GM19467 (cell line): ENCODE results near the gene GAST.
"Not testable (repeated sequence)": the region's sequence is repeated elsewhere in the genome, so short reads cannot be mapped to it uniquely, and the experiment has no call there.

Source experiments
- ATAC-seq: cut with Tn5 transposase; IDR thresholded peaks from one replicate; pipeline ENCODE4 v1.9.1; 2021; ENCODE audit warnings: mild to moderate bottlenecking, moderate library complexity; ENCODE audit not compliant: unreplicated experiment

Gene GAST, protein sequence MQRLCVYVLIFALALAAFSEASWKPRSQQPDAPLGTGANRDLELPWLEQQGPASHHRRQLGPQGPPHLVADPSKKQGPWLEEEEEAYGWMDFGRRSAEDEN

GRCh38 chr17:41711669-41712400 lies at the start of gene GAST:
Gene GAST (plus strand): TSS chr17:41712331. CDS start chr17:41715437, 3,106 bp downstream.
- no peak for ATAC-seq

DNA sequence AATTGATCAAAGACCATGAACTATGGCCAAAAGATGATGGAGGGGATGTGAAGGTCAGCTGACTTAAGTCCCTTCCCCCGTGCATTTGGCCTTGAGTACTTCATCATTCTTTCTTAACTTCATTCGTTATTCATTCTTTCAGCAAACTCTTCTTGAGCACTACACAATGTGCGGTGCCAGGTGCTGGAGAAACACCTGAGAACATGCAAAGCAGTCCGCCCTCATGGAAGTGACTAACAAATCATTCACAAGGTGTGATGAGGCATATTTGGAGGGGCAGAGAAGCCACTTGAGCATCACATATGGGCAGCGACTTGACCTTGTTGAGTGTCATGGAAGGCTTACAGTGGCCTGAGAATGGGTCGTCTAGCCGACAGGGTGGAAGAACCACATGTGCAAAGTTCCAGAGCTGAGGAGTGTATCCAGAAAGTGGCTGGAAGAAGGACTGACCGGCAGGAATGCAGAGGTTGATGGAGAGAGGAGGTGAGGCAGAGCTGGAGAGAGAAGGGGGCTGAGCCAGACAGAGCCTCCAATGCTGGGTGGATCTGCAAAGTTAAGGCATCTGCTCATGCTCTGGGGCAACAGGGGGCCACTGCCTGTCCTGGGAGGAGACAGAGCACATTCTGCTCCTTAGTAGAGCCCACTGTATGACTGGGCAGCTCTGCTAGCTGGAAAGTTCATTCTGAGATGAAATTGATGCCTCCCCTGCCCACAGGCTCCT lies 48.5 kb upstream of the GAST start:
- no peak for ATAC-seq

- ATAC-seq: no peak
These were observed 48.0 kb upstream of the GAST start for GRCh38 chr17:41664172-41664457.

DNA sequence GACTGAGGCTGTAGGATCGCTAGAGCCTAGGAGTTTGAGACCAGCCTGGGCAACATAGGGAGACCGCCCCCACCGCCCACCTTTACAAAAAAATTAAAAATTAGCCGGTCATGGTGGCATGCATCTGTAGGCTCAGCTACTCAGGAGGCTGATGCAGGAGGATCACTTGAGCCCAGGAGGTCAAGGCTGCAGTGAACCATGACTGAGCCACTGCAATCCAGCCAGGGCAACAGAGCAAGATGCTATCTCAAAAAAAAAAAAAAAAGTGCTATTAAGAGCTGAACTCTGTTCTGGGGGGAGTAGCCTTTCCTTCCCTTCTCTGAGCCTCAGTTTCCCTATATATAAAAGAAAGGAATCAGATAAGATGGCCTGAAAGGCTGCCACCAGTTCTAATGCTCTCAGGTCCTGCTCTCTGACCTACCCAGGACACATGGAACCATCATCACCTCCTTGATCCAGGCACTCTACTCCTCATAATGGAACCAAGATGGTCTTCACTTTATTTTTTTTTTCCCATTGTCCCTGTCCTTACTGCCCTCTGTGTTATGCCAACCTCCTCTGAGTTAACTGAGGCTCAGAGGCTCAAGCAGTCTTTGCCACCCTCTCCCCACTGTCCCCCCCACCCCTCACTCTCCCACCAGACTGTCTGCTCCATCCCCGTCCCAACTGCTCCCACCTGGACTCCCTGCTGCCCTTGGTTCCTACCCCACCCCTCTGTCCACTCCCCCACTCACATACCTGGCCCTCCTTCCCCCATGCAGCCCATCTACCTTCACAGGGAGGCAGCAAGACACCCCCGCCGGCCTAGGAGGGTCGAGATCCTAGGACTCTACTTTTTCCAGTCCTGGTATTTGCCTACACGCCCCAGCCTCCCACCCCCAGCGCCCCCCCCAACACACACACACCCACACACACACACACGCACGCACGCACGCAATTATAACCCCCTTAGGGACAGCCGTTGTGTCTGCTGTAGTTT lies 47.3 kb upstream of the GAST start:
- no peak for ATAC-seq

DNA sequence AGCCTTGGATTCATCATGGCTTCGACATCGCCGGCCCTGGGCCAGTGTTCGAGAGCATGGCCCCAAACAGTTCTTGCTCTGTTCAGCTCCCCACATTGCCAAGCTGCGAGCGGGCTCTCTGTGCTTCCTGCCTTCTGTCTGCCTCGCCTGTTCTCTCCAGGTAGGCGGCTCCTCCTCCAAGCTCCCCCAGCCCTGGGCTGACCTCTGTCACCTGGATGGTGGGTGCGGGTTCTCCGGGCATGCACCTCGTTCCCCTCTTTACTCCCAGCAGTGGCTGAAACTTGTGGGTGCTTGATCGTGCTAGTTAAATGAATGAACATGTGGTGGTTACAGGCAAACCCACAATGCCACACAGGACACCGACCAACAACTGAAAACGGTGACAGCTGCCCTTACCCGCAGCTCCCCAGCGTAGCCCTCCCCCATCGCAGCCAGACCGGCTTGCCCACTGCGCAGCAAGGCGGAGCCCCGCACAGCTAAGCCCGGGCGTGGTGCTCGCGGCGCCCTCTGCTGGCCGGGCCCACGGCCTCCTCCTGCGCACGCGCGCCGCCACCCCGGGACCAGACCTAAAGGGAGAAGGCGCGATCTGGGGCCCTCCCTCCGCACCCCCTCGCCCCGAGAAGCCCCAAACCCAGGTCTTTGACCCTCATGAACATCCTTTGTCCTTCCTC lies 46.4 kb upstream of the GAST start:
- ATAC-seq: peak; percentile 49

DNA sequence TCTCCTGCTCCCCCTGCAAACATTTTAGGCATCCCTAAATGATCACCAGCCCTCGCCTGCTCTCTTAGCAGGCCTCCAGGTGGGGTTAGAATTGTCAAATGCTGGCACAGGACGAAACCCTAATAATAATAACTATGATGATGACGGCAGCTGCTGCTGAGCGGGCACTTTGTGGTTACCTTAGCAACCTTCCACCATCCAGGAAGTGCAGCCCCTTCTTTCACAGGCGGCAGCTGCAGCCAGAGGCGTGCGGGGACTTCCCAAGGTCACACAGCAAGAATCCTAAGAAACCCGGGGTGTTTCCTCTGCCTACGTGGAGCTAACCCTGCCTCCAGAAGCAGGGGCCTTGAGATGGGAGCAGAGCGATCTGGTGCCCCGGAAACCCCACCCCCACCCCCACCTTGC lies 45.9 kb upstream of the GAST start:
- peak; percentile 38 for ATAC-seq

DNA sequence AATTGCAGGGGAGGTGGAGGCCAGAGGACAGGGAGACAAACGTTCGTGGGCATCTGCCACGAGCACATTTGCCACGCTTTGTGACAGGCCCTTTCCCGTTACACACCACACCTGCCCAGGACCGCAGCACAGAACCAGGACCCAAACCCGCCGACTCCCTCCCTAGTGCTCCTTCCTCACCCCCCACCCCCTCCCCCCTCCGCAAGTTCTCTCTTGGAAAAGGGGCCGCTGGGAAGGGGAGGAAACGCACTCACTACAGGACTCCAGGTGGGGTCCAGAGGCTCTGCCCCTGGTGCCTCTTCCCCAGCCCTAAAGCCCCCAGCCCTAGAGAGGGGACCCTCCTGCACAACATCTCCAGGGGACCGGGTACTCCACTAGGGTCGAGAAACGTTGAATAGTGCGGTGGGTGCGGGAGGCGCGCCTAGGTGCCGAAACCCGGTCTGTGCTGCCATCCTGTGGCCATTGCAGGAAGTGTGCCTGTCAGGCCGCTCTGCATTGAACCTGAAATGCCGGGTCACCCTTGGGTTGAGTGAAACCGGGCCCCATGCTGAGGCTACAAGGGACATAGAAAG lies 45.3 kb upstream of the GAST start:
- ATAC-seq: peak; percentile 48

- ATAC-seq: no peak
These were observed 44.7 kb upstream of the GAST start for GRCh38 chr17:41667280-41668041.

DNA sequence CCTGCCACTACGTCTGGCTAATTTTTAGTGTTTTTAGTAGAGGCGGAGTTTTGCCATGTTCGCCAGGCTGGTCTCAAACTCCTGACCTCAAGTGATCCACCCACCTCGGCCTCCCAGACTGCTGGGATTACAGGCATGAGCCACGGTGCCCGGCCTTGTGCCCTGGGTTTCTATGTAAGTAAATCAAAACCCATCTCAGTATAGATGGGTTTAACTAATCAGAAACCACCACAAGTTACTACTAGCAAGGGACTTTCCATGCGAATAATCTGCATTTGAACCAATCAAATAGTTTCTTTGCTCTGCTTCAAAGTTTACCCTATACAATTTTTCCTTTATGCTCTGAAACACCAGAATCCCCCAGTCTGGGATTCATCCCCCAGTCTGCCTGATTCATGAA lies 40.0 kb upstream of the GAST start:
- ATAC-seq: no peak

- ATAC-seq: not testable (repeated sequence)
These were observed 36.7 kb upstream of the GAST start for GRCh38 chr17:41675157-41676057.

DNA sequence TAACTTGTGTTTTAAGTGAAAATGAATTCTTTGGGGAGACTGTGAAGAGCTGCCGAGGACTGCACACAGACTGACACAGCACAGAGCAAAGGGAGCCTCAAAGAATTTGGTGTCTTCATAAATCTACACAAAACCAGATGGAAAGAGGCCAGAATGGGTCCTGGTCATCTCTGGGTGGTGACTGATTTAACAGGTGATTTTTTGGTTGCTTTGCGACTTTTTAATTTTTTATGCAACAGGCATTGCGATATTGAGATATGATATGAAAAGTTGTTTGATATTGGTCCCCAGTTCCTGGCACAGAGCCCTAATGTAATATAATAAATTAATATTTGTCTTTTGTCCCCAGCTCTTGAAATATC lies 36.1 kb upstream of the GAST start:
- ATAC-seq: no peak

DNA sequence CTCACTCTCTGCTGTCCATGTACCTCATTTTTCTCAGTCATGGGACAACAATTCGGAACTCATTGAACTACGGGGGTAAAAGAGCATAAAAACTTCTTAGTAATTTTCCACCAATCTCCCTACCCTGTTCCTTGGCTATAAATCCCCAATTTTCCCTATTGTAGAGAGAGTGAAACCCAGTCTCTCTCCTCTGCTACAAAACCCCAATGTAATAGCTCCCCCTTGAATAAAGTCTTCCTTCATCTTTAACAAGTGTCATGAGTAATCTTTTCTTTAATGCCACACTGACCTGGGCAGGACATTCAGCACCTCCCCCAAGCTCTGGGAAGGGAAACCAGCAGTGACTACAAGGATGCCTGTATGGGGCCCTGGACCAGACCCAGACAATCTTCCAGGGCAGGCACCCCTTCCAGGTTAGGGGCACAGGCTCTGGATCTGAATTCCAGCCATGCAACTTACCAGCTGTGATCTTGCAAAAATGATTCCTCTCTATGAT lies 33.7 kb upstream of the GAST start:
- ATAC-seq: no peak

GRCh38 chr17:41678907-41679739 lies 33.0 kb upstream of the GAST start:
- no peak for ATAC-seq

DNA sequence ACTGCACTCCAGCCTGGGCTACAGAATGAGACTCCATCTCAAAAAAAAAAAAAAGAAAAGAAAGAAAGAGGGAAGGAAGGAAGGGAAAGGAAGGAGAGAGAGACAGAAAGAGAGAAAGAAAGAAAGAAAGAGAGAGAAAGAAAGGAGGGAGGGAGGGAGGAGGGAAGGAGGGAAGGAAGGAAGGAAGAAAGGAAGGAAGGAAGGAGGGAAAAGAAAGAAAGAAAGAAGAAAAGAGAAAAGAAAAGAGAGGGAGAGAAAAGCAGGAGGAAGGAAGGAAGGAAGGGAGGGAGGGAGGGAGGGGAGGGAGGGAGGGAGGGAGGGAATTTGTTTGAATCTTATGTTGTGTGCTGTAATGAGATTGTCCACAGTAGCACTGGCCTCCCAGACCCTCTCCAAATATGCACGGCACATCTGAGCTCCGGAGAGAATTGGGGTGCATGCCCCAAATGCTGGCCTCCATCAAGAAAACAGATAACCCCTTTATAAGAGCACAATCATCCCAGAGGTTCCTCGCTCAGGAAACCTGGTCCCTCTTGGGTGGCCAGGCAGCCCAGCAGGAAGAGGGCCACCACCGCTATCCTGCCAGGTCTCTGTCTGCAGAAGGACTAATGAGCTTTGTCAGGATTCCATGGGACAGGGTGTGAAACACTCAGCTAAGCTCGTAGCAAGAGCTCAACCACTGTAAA lies 32.2 kb upstream of the GAST start:
- ATAC-seq: no peak

DNA sequence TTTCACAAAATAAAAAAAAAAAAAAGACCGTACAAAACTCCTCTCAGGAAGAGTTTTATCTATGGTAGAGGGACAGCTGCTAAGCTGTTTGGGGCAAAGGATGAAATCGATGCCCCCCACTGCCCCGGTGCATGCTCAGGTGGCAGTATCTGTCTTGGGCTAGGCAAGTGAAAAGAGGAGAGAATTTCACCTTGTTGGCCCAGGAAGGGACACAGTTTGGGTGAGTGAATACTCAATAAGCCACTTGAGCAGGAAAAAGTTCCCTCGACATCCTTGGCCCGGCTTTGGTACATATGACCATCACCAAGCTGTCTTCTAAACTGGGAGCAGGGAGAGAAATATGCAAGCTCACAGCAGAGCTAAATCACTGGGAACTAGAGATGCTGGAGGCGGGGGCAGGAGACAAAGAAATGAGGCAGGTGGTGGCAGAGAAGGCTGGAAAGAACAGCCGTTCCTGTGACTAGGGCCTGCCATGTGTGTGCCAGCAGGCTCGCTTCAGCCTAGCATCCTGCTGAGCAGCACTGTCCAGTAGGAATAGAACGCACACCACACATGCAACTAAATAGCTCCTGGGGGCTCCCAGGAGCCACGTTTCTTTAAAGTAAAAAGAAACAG lies 31.6 kb upstream of the GAST start:
- no peak for ATAC-seq

- no peak for ATAC-seq
These were observed 30.4 kb upstream of the GAST start for GRCh38 chr17:41681776-41682175.

- ATAC-seq: no peak
These were observed 29.5 kb upstream of the GAST start for GRCh38 chr17:41682631-41683030.
